Heart left ventricle (tissue), 16 donors: Measurements from ENCODE around the gene POLR3H. TPM values are rescaled to one million over a fixed set of nuclear protein-coding genes. Genes with fewer than 3 reads are reported as not detected.

Experiments
- ATAC-seq, 4 donors: fragments of 200-7000 bp; cut with Tn5 transposase; one replicate each; pipeline ENCODE4 v1.9.1; 2020 to 2022; ENCODE audit warnings: moderate library complexity in 4 of 4, mild to moderate bottlenecking in 3 of 4, moderate number of reproducible peaks in 1 of 4
- DNase-seq, 5 donors: peaks; one replicate each; pipeline ENCODE4 v3.0.0-alpha.2; 2020
- H3K27ac ChIP-seq, 12 donors: fragments of 200-600 bp; sonication (generic) in 4 of 12; one replicate each; pipeline versions ENCODE4 v1.5.0 to v1.8.0; 2016 to 2022; ENCODE audit warnings: mild to moderate bottlenecking in 2 of 12
- H3K27me3 ChIP-seq, 9 donors: fragments of 200-600 bp; sonication (generic) in 2 of 9; one replicate each; pipeline versions ENCODE4 v1.5.1 to v1.8.0; 2016 to 2022; ENCODE audit warnings: mild to moderate bottlenecking in 3 of 9
- H3K36me3 ChIP-seq, 9 donors: fragments of 200-600 bp; sonication (generic) in 2 of 9; one replicate each; pipeline versions ENCODE4 v1.5.0 to v1.8.0; 2018 to 2022; ENCODE audit warnings: mild to moderate bottlenecking in 2 of 9
- H3K4me1 ChIP-seq, 12 donors: fragments of 200-600 bp; sonication (generic) in 4 of 12; one replicate each; pipeline versions ENCODE4 v1.5.0 to v1.8.0; 2016 to 2022; ENCODE audit warnings: mild to moderate bottlenecking in 3 of 12
- H3K4me3 ChIP-seq, 12 donors: fragments of 200-600 bp; sonication (generic) in 4 of 12; one replicate each; pipeline versions ENCODE4 v1.5.0 to v1.8.0; 2017 to 2022; ENCODE audit warnings: mild to moderate bottlenecking in 9 of 12, moderate library complexity in 4 of 12
- H3K9me3 ChIP-seq, 12 donors: fragments of 200-600 bp; sonication (generic) in 4 of 12; one replicate each; pipeline versions ENCODE4 v1.5.0 to v1.8.0; 2016 to 2022; ENCODE audit warnings: mild to moderate bottlenecking in 1 of 12
- CTCF ChIP-seq, 12 donors: fragments of 200-600 bp; sonication (generic) in 4 of 12; IDR thresholded peaks; one replicate each; pipeline versions ENCODE4 v1.5.0 to v1.8.0; 2018 to 2022; ENCODE audit warnings: antibody characterized with exemption in 12 of 12, mild to moderate bottlenecking in 5 of 12
- POLR2A ChIP-seq, 2 donors: fragments of 450-650 bp; IDR thresholded peaks; one replicate each; pipeline ENCODE4 v1.6.1; 2017; ENCODE audit warnings: antibody characterized with exemption in 2 of 2, mild to moderate bottlenecking in 2 of 2, moderate library complexity in 2 of 2
- WGBS, 4 donors: extraction: QIAGEN DNeasy Blood & Tissue Kit in 2 of 4; methylation state at CpG; one replicate each; pipeline versions ENCODE4 v1.1.5 to v1.1.7; 2013 to 2018; 5-methylcytosine and 5-hydroxymethylcytosine counted together
- intact Hi-C, 10 donors: fragments of 100-400 bp; cut with DNase I; formaldehyde crosslinking; loops; one replicate each; pipeline versions ENCODE4 v1.11.1 to v1.14.2; 2022
- polyA plus RNA-seq, 2 donors: library from polyadenylated mRNA; stranded (reverse); fragments of 200-250 nt; gene quantifications; one replicate each; pipeline ENCODE4 v1.2.3, GENCODE V29; 2013
- total RNA-seq, 9 donors: library from RNA; depleted of rRNA in 2 of 9; stranded (reverse); fragments of >200 nt in 2 of 9; fragmentation: NEBNext Ultra II Directional in 3 of 9; extraction: Animal tissue kit (Norgen Biotek cat#: 25700) in 3 of 9; gene quantifications; one replicate each; pipeline versions ENCODE4 v1.1.0 to v1.2.4, GENCODE V29; 2016 to 2023
- donor health status: ischemic (EF 13 %, LVEDD 7.1; RV severe dilation, severe dysfunction).
- donor health status: healthy with polysubstance abuse.
- donor health status: DM: no; HTN: yes; CAD: no.
- donor health status: DM: no; HTN: no; CAD: no.
- donor health status: ischemic (EF 25% LVEDD 6.9; RV normal size, moderate dysfunction).
- donor health status: ischemic (EF 25% LVEDD 5.7; RV mildly dilated, moderate dysfunction).
- donor health status: healthy.
- donor health status: DM: yes; HTN: yes; CAD: no.
- donor health status: ischemic (EF 35%, LVEDD 5.7; RV mildly dilated, moderate dysfunction).
- donor health status: nonischemic (EF 11% LVEDD 7.7; RV severe dilation, severe dysfunction).
- donor health status: DM: yes; HTN: yes; CAD: no.
- donor health status: PGD.
- donor health status: ischemic (EF 29% LVEDD 5.4; RV normal size, mild dysfunction).
- donor health status: nonischemic (EF 23%, LVEDD 6.1; RV moderate dilation, normal function).

The POLR3H gene
- total and polyA plus RNA-seq, 11 donors: 12.2 to 31.2 (median 19.3) TPM

- Histone ChIP-seq H3K9me3 (no peaks in the 10 kb centered on the region), H3K36me3 (no peaks in the 10 kb centered on the region), H3K4me1 (peaks cover 0 to 49% (median 16%) of the 10 kb centered on the region in 12 donors), H3K27me3 (peaks cover 0 to 5% (median 0%) of the 10 kb centered on the region in 9 donors), H3K27ac (peak overlapping the region in 11 of 12 donors; percentile 43 to 95 (median 73)), H3K4me3 (no peak overlapping the region)
- TF ChIP-seq CTCF (IDR thresholded peaks at IDR 0.05): no peak
- no peak for TF ChIP-seq POLR2A (IDR thresholded peaks at IDR 0.05)
- ATAC-seq (peak in 3 of 4 donors; percentile 18 to 47 (median 30)), DNase-seq (peak in 3 of 5 donors; percentile 56 to 67 (median 63))
- 56 to 65% (median 63%) methylated on average over 5 to 8 of the region's 8 CpGs for WGBS, 4 donors
- intact Hi-C loops: no loop called here
Observed at GRCh38 chr22:41565403-41566054, 21.3 kb upstream of the POLR3H start.

- Histone ChIP-seq H3K27ac (peak overlapping the region in 10 of 12 donors; percentile 24 to 95 (median 81)), H3K4me1 (peaks cover 0 to 58% (median 23%) of the 10 kb centered on the region in 12 donors)
- no peak for ATAC-seq
Observed at GRCh38 chr22:41564563-41564962, 20.3 kb upstream of the POLR3H start.

GRCh38 chr22:41563051-41563711 lies 18.9 kb upstream of the POLR3H start:
- peak overlapping the region; percentile 69 to 99 (median 91) for H3K27ac ChIP-seq
- no peaks in the 10 kb centered on the region for H3K9me3 ChIP-seq
- H3K4me1 ChIP-seq: peaks cover 0 to 53% (median 21%) of the 10 kb centered on the region in 12 donors
- DNase-seq: peak in 2 of 5 donors; percentile 62 to 65
- peak; percentile 10 to 44 (median 25) for ATAC-seq
- H3K36me3 ChIP-seq: no peaks in the 10 kb centered on the region
- peaks cover 0 to 5% (median 0%) of the 10 kb centered on the region in 9 donors for H3K27me3 ChIP-seq
- peak overlapping the region in 11 of 12 donors; percentile 26 to 77 (median 55) for H3K4me3 ChIP-seq
- 25 to 35% (median 31%) methylated on average over 10 of the region's 10 CpGs for WGBS, 4 donors
- intact Hi-C loops: no loop called here
- TF ChIP-seq POLR2A (IDR thresholded peaks at IDR 0.05) (peak in 1 of 2 donors; percentile 46), CTCF (IDR thresholded peaks at IDR 0.05) (no peak)

More at GRCh38 chr22:41564563-41564962, 20.3 kb upstream of the POLR3H start:
- intact Hi-C loops: no loop called here
- Histone ChIP-seq H3K36me3 (no peaks in the 10 kb centered on the region), H3K9me3 (no peaks in the 10 kb centered on the region), H3K27me3 (peaks cover 0 to 5% (median 0%) of the 10 kb centered on the region in 9 donors), H3K4me3 (no peak overlapping the region)
- no peak for DNase-seq
- TF ChIP-seq CTCF (IDR thresholded peaks at IDR 0.05) (no peak), POLR2A (IDR thresholded peaks at IDR 0.05) (no peak)
- WGBS, 4 donors: 82 to 90% (median 87%) methylated on average over 8 of the region's 8 CpGs

- Histone ChIP-seq H3K4me3 (peak overlapping the region; percentile 26 to 77 (median 58)), H3K4me1 (peaks cover 0 to 57% (median 26%) of the 10 kb centered on the region in 12 donors), H3K27me3 (peaks cover 0 to 5% (median 0%) of the 10 kb centered on the region in 9 donors), H3K36me3 (no peaks in the 10 kb centered on the region), H3K9me3 (no peaks in the 10 kb centered on the region), H3K27ac (peak overlapping the region; percentile 69 to 99 (median 91))
- ATAC-seq (no peak), DNase-seq (peak in 1 of 5 donors; percentile 43)
- 54 to 73% (median 62%) methylated on average over 4 of the region's 4 CpGs for WGBS, 4 donors
- TF ChIP-seq POLR2A (IDR thresholded peaks at IDR 0.05) (no peak), CTCF (IDR thresholded peaks at IDR 0.05) (no peak)
- intact Hi-C loops: no loop called here
Observed at GRCh38 chr22:41562461-41562860, 18.2 kb upstream of the POLR3H start.
